GM13977 (cell line): Measurements from ENCODE around the gene ESPN.

ENCODE experiments used
- DNase-seq: peaks from one replicate; pipeline ENCODE4 v3.0.0; 2012; ENCODE audit warnings: low spot score
- in situ Hi-C: fragments of 300-500 bp; cut with MboI; formaldehyde crosslinking; loops from one replicate; pipeline ENCODE4 v1.12.0; 2022; ENCODE audit warnings: low sequenced_read_pairs, low pct_unique_long_range_greater_than_20kb, mixed read lengths, inconsistent platforms; ENCODE audit not compliant: unreplicated experiment
- TF ChIP-seq, protein P1 (sequence below): IDR thresholded peaks from 2 replicates; pipeline ENCODE4 v1.5.1; 2012; ENCODE audit warnings: mild to moderate bottlenecking, control low read depth; ENCODE audit not compliant: insufficient read depth; ENCODE audit errors: extremely low read depth, missing control alignments

The ESPN gene

DNA sequence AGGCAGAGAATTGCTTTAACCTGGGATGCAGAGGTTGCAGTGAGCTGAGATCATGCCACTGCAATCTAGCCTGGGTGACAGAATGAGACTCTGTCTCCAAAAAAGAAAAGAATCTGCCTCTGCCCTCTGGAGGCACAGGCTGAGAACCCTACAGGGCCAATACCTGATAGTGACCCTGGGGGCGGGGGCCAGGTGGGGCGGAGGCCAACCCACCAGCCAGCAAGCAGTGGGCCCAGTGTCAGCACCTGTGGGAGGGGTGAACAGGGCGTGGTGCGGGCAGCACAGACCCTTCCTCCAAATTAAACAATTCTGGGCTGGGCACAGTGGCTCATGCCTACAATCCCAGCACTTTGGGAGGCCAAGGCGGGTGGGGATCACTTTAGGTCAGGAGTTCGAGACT, 85.9 kb downstream of the ESPN start:
- TF ChIP-seq, protein P1, sequence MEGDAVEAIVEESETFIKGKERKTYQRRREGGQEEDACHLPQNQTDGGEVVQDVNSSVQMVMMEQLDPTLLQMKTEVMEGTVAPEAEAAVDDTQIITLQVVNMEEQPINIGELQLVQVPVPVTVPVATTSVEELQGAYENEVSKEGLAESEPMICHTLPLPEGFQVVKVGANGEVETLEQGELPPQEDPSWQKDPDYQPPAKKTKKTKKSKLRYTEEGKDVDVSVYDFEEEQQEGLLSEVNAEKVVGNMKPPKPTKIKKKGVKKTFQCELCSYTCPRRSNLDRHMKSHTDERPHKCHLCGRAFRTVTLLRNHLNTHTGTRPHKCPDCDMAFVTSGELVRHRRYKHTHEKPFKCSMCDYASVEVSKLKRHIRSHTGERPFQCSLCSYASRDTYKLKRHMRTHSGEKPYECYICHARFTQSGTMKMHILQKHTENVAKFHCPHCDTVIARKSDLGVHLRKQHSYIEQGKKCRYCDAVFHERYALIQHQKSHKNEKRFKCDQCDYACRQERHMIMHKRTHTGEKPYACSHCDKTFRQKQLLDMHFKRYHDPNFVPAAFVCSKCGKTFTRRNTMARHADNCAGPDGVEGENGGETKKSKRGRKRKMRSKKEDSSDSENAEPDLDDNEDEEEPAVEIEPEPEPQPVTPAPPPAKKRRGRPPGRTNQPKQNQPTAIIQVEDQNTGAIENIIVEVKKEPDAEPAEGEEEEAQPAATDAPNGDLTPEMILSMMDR: no peak
- in situ Hi-C loops: no loop called here
- DNase-seq: no peak
